Measurements from ENCODE around the gene SSC4D.
A peak's percentile ranks its signal among the peaks of the same experiment; 100 is the strongest.
"Not testable (repeated sequence)": the region's sequence is repeated elsewhere in the genome, so short reads cannot be mapped to it uniquely, and the experiment has no call there.

The SSC4D gene

DNA sequence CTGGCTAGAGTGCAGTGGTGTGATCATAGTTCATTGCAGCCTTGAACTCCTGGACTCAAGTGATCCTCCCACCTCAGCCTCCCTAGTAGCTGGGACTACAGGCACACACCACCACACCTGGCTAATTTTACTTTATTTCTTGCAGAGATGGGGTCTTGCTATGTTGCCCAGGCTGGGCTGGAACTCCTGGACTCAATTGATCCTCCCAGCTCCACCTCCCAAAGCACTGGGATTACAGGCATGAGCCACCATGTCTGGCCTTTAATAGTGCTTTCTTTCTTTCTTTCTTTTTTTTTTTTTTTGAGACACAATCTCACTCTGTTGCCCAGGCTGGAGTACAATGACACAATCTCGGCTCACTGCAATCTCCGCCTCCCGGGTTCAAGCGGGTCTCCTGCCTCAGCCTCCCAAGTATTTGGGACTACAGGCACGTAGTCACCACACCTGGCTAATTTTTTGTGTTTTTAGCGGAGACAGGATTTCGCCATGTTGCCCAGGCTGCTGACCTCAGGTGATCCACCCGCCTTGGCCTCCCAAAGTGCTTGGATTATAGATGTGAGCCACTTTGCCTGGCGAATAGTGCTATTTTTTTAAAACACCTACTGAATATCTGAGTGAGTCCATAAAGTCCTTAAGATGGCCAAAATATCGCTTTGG lies 8.3 kb upstream of the SSC4D start:
- DNase-seq = not testable (repeated sequence)

DNA sequence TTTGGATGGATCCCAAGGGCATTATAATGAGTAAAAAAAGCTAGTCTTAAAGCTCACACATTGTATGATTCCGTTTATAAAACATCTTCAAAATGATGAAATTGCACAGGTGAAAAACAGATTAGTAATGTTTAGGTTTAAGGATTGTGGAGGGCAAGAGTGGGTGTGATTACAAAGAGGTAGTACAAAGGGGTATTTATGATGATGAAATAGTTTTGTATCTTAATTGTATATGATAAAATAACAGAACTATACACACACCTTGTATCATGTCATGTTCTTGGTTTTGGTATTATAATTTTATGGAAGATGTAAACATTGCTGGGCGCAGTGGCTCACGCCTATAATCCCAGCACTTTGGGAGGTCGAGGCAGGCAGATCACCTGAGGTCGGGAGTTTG lies 2.8 kb upstream of the SSC4D start:
- no peak for DNase-seq

- DNase-seq = no peak
These were observed 2.1 kb upstream of the SSC4D start for GRCh38 chr7:76411626-76412025.

- DNase-seq = no peak
These were observed 1.4 kb downstream of the SSC4D start for GRCh38 chr7:76408121-76408560.

- DNase-seq = no peak
These were observed 1.8 kb downstream of the SSC4D start for GRCh38 chr7:76407718-76408117.

DNA sequence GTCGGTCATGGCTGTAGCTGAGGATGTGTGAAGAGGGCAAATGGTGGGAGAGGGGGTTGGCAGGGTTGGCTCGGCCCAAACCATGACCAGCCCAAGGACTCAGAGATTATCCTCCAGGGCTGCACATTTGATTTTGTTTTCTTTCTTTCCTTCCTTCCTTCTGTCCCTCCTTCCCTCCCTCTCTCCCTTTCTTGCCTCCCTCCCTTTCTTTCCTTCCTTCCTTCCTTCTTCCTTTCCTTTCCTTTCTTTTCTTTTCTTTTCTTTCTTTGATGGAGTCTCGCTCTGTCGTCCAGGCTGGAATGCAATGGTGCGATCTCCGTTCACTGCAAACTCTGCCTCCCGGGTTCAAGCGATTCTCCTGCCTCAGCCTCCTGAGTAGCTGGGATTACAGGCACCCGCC lies 3.8 kb downstream of the SSC4D start:
- no peak for DNase-seq

DNA sequence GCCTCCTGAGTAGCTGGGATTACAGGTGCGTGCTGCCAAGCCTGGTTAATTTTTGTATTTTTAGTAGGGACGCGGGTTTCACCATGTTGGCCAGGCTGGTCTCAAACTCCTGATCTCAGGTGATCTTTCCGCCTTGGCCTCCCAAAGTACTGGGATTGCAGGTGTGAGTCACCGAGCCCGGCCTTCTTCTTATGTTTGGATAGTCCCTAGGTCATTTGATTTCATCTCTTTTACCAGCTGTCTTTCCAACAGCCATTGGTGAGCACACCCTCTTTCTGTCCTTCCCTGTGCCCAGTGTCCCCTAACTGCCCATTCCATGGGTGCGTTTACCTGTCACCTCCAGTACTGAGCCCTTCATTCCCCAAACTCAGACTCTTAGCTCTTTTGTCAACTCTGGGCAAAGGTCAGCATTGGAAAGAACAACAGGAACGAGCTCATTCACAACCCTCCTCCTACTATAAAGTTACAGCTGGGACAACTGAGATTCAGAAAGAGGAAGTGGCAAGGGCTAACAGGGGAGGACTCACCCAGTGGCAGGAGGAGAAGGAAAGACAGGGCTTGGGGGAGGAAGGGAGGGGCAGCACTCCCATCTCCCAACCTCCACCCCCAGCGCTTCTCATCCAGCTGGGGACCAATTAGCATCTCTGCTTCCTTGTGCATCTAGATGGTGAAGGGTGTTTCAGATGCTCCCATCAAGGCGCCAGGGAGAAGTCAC lies 5.6 kb downstream of the SSC4D start:
- DNase-seq = no peak

DNA sequence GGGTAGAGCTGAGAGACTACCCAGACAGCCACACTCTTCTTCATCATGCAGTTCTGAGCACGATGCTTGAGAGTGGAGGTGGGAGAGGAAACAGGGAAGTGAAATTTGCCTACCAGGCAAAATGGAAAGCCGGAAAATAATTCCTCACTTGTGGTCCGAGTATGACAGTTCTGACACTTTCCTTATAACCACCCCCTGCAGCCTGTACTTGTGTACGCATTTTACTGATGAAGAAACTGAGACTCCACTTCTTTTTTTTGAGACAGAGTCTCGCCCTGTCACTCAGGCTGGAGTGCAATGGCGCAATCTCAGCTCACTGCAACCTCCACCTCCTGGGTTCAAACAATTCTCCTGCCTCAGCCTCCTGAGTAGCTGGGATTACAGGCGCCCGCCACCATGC lies 6.4 kb downstream of the SSC4D start:
- DNase-seq = not testable (repeated sequence)

GRCh38 chr7:76400248-76400647 lies 9.2 kb downstream of the SSC4D start:
- DNase-seq = no peak

DNA sequence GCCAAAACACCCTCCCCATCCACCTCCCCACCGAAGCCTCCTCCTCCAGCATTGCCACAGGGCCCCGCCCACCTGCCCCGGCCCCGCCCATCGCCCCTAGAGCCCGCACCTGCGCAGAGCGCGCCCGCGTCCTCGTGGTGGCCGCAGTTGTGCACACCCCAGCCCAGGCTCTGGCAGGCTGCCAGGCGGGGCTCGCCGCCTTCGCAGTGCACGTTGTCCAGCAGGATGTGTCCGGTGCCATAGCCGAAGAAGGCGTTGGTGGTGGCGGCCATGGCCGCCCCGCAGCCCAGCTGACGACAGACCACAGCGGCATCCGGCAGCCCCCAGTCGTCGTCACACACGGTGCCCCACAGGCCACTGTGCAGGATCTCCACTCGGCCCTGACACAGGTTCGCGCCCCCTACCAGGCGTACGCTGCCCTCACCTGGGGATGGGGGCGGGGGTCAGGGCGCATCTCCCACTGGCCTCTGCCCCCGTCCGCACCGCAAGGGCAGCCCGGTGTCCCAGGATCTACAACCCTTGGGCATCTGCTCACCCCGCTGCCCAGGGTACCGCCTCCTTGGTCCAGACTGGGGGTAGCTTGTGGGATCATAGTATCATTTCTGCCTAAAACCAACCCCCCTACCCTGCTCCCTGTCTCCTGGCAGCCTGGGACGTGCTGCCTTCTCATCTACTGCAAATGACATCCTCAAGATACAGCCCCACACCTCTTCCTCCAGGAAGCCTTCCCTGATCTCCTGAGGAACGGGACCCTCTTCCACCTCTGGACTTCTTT lies 11.9 kb downstream of the SSC4D start:
- peak; percentile 65 to 66 for DNase-seq

DNA sequence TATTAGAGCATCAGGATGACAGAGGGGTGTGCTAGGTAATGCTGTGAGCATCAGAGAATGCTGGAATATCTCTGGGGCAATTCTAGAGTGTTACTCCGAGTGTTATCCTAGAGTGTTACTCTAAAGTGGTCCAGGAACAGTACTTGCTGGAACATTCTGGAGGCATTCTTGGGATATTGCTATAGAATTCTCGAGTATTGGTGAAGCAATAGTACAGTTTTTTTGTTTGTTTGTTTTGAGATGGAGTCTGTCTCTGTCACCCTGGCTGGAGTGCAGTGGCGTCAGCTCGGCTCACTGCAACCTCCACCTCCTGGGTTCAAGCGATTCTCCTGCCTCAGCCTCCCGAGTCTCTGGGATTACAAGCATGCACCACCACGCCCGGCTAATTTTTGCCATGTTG lies 12.6 kb downstream of the SSC4D start:
- DNase-seq = no peak

GRCh38 chr7:76395965-76396726 lies 13.4 kb downstream of the SSC4D start:
- no peak for DNase-seq

- DNase-seq = not testable (repeated sequence)
These were observed 13.9 kb downstream of the SSC4D start for GRCh38 chr7:76395605-76395964.

DNA sequence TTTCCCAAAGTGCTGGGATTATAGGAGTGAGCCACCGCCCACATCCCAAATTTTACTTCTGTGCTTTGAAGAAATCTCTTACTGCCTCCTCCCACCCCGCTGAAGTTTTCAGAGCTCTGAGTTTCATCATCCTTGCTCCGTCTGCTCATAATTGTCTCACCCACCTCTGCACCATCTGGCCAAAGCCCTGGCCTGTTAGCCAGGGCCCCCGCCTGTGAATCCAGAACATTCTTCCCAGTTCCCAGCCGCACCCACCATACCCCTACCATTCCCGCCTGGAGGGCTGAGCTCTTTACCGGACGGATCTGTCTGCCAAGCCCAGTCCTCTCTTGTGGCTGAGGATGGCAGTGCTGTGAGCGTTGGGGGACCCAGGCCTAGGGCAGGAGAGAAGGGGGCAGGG lies 14.5 kb downstream of the SSC4D start:
- DNase-seq = no peak

- DNase-seq = peak; percentile 92 to 93
These were observed 16.1 kb downstream of the SSC4D start for GRCh38 chr7:76393116-76394031.

GRCh38 chr7:76392531-76393115 lies 16.9 kb downstream of the SSC4D start:
- DNase-seq = no peak

DNA sequence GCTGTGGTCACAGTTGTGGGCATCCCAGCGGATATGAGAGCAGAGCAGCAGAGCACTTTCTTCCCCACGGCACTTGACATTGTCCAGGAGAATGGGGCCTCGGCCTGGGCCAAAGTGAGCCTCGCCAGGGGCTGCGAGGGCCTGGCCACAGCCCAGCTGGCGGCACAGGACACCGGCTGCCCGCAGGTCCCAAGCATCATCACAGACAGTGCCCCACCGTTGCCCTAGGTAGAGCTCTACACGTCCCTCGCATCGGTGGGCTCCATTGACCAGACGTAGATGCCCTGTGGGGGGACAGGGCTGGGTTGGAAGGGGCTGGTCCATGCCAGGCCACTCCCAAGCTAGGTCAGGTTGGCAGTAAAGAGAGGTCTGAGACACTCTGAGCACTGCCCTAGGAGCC lies 19.4 kb downstream of the SSC4D start:
- no peak for DNase-seq

- DNase-seq = not testable (repeated sequence)
These were observed 21.7 kb downstream of the SSC4D start for GRCh38 chr7:76387789-76388188.

- no peak for DNase-seq
These were observed 22.7 kb downstream of the SSC4D start for GRCh38 chr7:76386691-76387260.

- DNase-seq = no peak
These were observed 26.2 kb downstream of the SSC4D start for GRCh38 chr7:76383089-76383944.
